Osteoblast (primary cell): Measurements from ENCODE around the gene DCAF7. TPM values are rescaled to one million over a fixed set of nuclear protein-coding genes. Genes with fewer than 3 reads are reported as not detected.

Experiments
- DNase-seq: peaks from one replicate; pipeline ENCODE4 v3.0.0; 2011; ENCODE audit warnings: low spot score, mixed read lengths; ENCODE audit not compliant: insufficient read length; ENCODE audit errors: missing footprints
- H2AFZ ChIP-seq: 2 replicates; pipeline ENCODE4 v1.6.0; 2011; ENCODE audit warnings: mild to moderate bottlenecking, low read length
- H3K27ac ChIP-seq: 2 replicates; pipeline ENCODE4 v1.5.1; 2011; ENCODE audit warnings: mild to moderate bottlenecking, low read depth, low read length, moderate library complexity
- H3K27me3 ChIP-seq: 2 replicates; pipeline ENCODE4 v1.6.0; 2012; ENCODE audit warnings: mild to moderate bottlenecking, control low read depth, inconsistent platforms, low read length, moderate library complexity; ENCODE audit not compliant: insufficient read depth
- H3K36me3 ChIP-seq: 2 replicates; pipeline ENCODE4 v1.5.1; 2011; ENCODE audit warnings: mild to moderate bottlenecking, low read length, control low read depth, moderate library complexity; ENCODE audit not compliant: insufficient read depth
- H3K4me1 ChIP-seq: 2 replicates; pipeline ENCODE4 v1.5.1; 2011; ENCODE audit warnings: mild to moderate bottlenecking, low read length, control low read depth, moderate library complexity; ENCODE audit not compliant: insufficient read depth
- H3K4me2 ChIP-seq: 2 replicates; pipeline ENCODE4 v1.6.0; 2011; ENCODE audit warnings: mild to moderate bottlenecking, low read length; ENCODE audit not compliant: insufficient read depth
- H3K4me3 ChIP-seq: fragments of 200-600 bp; sonication (generic); 3 replicates; pipeline ENCODE4 v1.5.1; 2012; ENCODE audit warnings: mild to moderate bottlenecking, low read length, inconsistent platforms; ENCODE audit not compliant: insufficient read depth
- H3K79me2 ChIP-seq: 2 replicates; pipeline ENCODE4 v1.6.0; 2012; ENCODE audit warnings: mild to moderate bottlenecking, low read length, control low read depth, inconsistent platforms; ENCODE audit not compliant: insufficient read depth
- H3K9me3 ChIP-seq: 2 replicates; pipeline ENCODE4 v1.5.1; 2011; ENCODE audit warnings: low read depth, low read length, control low read depth
- H4K20me1 ChIP-seq: 2 replicates; pipeline ENCODE4 v1.6.0; 2012; ENCODE audit warnings: mild to moderate bottlenecking, low read length, control low read depth; ENCODE audit not compliant: insufficient read depth
- CTCF ChIP-seq: IDR thresholded peaks from 2 replicates; pipeline ENCODE4 v1.5.1; 2011; ENCODE audit warnings: mild to moderate bottlenecking, low read depth, low read length, moderate library complexity; ENCODE audit errors: extremely low read depth
- total RNA-seq: library from RNA; depleted of rRNA; stranded (reverse); fragments of >200 nt; gene quantifications from 2 replicates; pipeline ENCODE4 v1.2.3, GENCODE V29; 2012

Gene DCAF7
- total RNA-seq, 1 donor = 24.6 TPM

- Histone ChIP-seq H3K4me3 (no peak overlapping the region), H2AFZ (no peak overlapping the region), H4K20me1 (no peaks in the 10 kb centered on the region), H3K9me3 (no peaks in the 10 kb centered on the region), H3K4me1 (no peaks in the 10 kb centered on the region), H3K36me3 (no peaks in the 10 kb centered on the region), H3K4me2 (no peak overlapping the region), H3K27ac (no peak overlapping the region), H3K27me3 (peaks cover 30% of the 10 kb centered on the region), H3K79me2 (no peaks in the 10 kb centered on the region)
- DNase-seq = peak; percentile 73
- TF ChIP-seq CTCF = no peak
Observed at GRCh38 chr17:63525190-63525946, 24.9 kb upstream of the DCAF7 start.

- TF ChIP-seq CTCF = no peak
- Histone ChIP-seq H3K4me1 (no peaks in the 10 kb centered on the region), H2AFZ (no peak overlapping the region), H3K27ac (no peak overlapping the region), H3K79me2 (no peaks in the 10 kb centered on the region), H3K9me3 (no peaks in the 10 kb centered on the region), H4K20me1 (no peaks in the 10 kb centered on the region), H3K27me3 (peaks cover 30% of the 10 kb centered on the region), H3K4me3 (no peak overlapping the region), H3K4me2 (no peak overlapping the region), H3K36me3 (no peaks in the 10 kb centered on the region)
- DNase-seq = no peak
Observed at GRCh38 chr17:63526861-63527260, 23.4 kb upstream of the DCAF7 start.

- Histone ChIP-seq H2AFZ (no peak overlapping the region), H3K36me3 (no peaks in the 10 kb centered on the region), H4K20me1 (no peaks in the 10 kb centered on the region), H3K4me2 (no peak overlapping the region), H3K27me3 (peaks cover 30% of the 10 kb centered on the region), H3K9me3 (no peaks in the 10 kb centered on the region), H3K4me1 (no peaks in the 10 kb centered on the region), H3K4me3 (no peak overlapping the region), H3K27ac (no peak overlapping the region), H3K79me2 (no peaks in the 10 kb centered on the region)
- DNase-seq = peak; percentile 82
- TF ChIP-seq CTCF = no peak
Observed at GRCh38 chr17:63528183-63528582, 22.1 kb upstream of the DCAF7 start.

GRCh38 chr17:63529711-63530556, 20.3 kb upstream of the DCAF7 start:
- Histone ChIP-seq H3K27me3 (peaks cover 21% of the 10 kb centered on the region), H4K20me1 (no peaks in the 10 kb centered on the region), H3K9me3 (no peaks in the 10 kb centered on the region), H3K27ac (no peak overlapping the region), H3K79me2 (no peaks in the 10 kb centered on the region), H2AFZ (no peak overlapping the region), H3K4me3 (no peak overlapping the region), H3K36me3 (no peaks in the 10 kb centered on the region), H3K4me1 (no peaks in the 10 kb centered on the region), H3K4me2 (no peak overlapping the region)
- DNase-seq = peak; percentile 81
- no peak for TF ChIP-seq CTCF
